Endothelial cell of umbilical vein (primary cell): ENCODE results near the gene ZNF319. TPM values are rescaled to one million over a fixed set of nuclear protein-coding genes. Genes with fewer than 3 reads are reported as not detected.

ENCODE experiments used
- BruUV-seq: library from RNA; stranded (reverse); fragments of 400-500 nt; replicated peaks from 2 replicates; lab custom pipeline; 2021; lab: Mats Ljungman, UMichigan
- CTCF ChIA-PET: fragments of 300-600, 350-600 bp; sonication (Branson Sonifier 250); formaldehyde crosslinking; loops from one replicate; lab custom pipeline; 2021; ENCODE audit warnings: antibody characterized with exemption, inconsistent platforms; lab: Charles Lee
- POLR2A ChIA-PET: fragments of 300-600, 350-600 bp; sonication (Branson Sonifier 250); formaldehyde crosslinking; loops from one replicate; lab custom pipeline; 2021; ENCODE audit warnings: antibody characterized with exemption, inconsistent platforms; lab: Charles Lee
- DNase-seq: peaks from one replicate; pipeline ENCODE4 v3.0.0-alpha.2; 2011; ENCODE audit warnings: low read depth, low spot score
- FAIRE-seq: peaks from 2 replicates; lab custom pipeline; 2011; peaks lifted over from hg19 to GRCh38; lab: Jason Lieb, UNC
- H2AFZ ChIP-seq: 2 replicates; pipeline ENCODE4 v1.6.0; 2012; ENCODE audit warnings: low read depth, low read length, control low read depth, inconsistent platforms
- H3K27ac ChIP-seq: 2 replicates; pipeline ENCODE4 v1.5.1; 2011; ENCODE audit warnings: low read depth, mild to moderate bottlenecking, control low read depth, low read length, moderate library complexity; ENCODE audit not compliant: insufficient read depth
- H3K27me3 ChIP-seq, 2 experiments: 2 replicates each; pipeline versions ENCODE4 v1.6.0 to v1.6.1; 2011; ENCODE audit warnings: low read length in 2 of 2, mixed read lengths in 1 of 2; ENCODE audit not compliant: control insufficient read depth in 2 of 2, insufficient read depth in 2 of 2
- H3K36me3 ChIP-seq, 2 experiments: 2 replicates in 1 of 2; 3 replicates in 1 of 2; pipeline ENCODE4 v1.5.1; 2011; ENCODE audit warnings: low read length in 2 of 2, mild to moderate bottlenecking in 1 of 2, moderate library complexity in 1 of 2; ENCODE audit not compliant: control insufficient read depth in 2 of 2, insufficient read depth in 2 of 2; ENCODE audit errors: extremely low read depth in 1 of 2
- H3K4me1 ChIP-seq: 3 replicates; pipeline ENCODE4 v1.5.1; 2011; ENCODE audit warnings: mild to moderate bottlenecking, low read length; ENCODE audit not compliant: control insufficient read depth, insufficient read depth; ENCODE audit errors: extremely low read depth
- H3K4me2 ChIP-seq: 2 replicates; pipeline ENCODE4 v1.6.1; 2011; ENCODE audit warnings: low read length, control low read depth, mixed read lengths; ENCODE audit not compliant: insufficient read depth
- H3K4me3 ChIP-seq, 3 experiments: fragments of 200-600 bp in 1 of 3; sonication (generic), shearing (Covaris generic) in 1 of 3; replicated peaks in 1 of 3; 2 replicates each; pipeline ENCODE4 v1.5.1; 2011 to 2016; ENCODE audit warnings: control low read depth in 3 of 3, low read length in 3 of 3, mild to moderate bottlenecking in 2 of 3, inconsistent platforms in 1 of 3, low read depth in 1 of 3, moderate library complexity in 1 of 3; ENCODE audit not compliant: insufficient read depth in 1 of 3
- H3K79me2 ChIP-seq: 2 replicates; pipeline ENCODE4 v1.6.0; 2012; ENCODE audit warnings: low read length, inconsistent platforms; ENCODE audit not compliant: control insufficient read depth, insufficient read depth
- H3K9ac ChIP-seq: replicated peaks from 2 replicates; pipeline ENCODE3; 2011; ENCODE audit warnings: low read length, control low read depth; ENCODE audit not compliant: insufficient read depth; ENCODE audit errors: extremely low read depth
- H3K9me1 ChIP-seq: replicated peaks from 3 replicates; pipeline ENCODE4 v1.6.0; 2011; ENCODE audit warnings: mild to moderate bottlenecking, low read length; ENCODE audit not compliant: control insufficient read depth, insufficient read depth; ENCODE audit errors: extremely low read depth
- H3K9me3 ChIP-seq: replicated peaks from 2 replicates; pipeline ENCODE4 v1.5.1; 2012; ENCODE audit warnings: low read length, inconsistent platforms; ENCODE audit not compliant: control insufficient read depth, insufficient read depth
- H4K20me1 ChIP-seq: replicated peaks from 2 replicates; pipeline ENCODE3; 2011; ENCODE audit warnings: mild to moderate bottlenecking, low read length; ENCODE audit not compliant: control insufficient read depth, insufficient read depth; ENCODE audit errors: extremely low read depth
- CTCF ChIP-seq, 2 donors: IDR thresholded peaks; 1 replicate in 1 of 2; 2 replicates in 1 of 2; pipeline ENCODE4 v1.5.1; 2011; ENCODE audit warnings: low read length in 2 of 2, mild to moderate bottlenecking in 2 of 2, moderate library complexity in 2 of 2, control low read depth in 1 of 2, inconsistent platforms in 1 of 2, low read depth in 1 of 2; ENCODE audit not compliant: insufficient read depth in 1 of 2; ENCODE audit errors: extremely low read depth in 1 of 2
- EZH2 ChIP-seq: IDR thresholded peaks from 2 replicates; pipeline ENCODE4 v1.6.1; 2012; ENCODE audit warnings: borderline replicate concordance, low read depth, mild to moderate bottlenecking, moderate library complexity, low read length, inconsistent platforms; ENCODE audit not compliant: severe bottlenecking
- FOS ChIP-seq: IDR thresholded peaks from 2 replicates; pipeline ENCODE4 v1.6.1; 2011; ENCODE audit warnings: mild to moderate bottlenecking, low read length, moderate library complexity, borderline replicate concordance; ENCODE audit not compliant: insufficient read depth
- GATA2 ChIP-seq: IDR thresholded peaks from 2 replicates; pipeline ENCODE4 v1.7.0; 2011; ENCODE audit warnings: low read depth, mild to moderate bottlenecking, moderate library complexity, mixed read lengths, low read length; ENCODE audit not compliant: insufficient read length, insufficient read depth
- POLR2A ChIP-seq: IDR thresholded peaks from 2 replicates; pipeline ENCODE4 v1.6.1; 2012; ENCODE audit warnings: low read depth, mild to moderate bottlenecking, control low read depth, low read length
- POLR2AphosphoS5 ChIP-seq: IDR thresholded peaks from 2 replicates; pipeline ENCODE4 v1.6.1; 2012; ENCODE audit warnings: low read depth, mild to moderate bottlenecking, control low read depth, low read length, moderate library complexity; ENCODE audit not compliant: insufficient read depth
- dilution Hi-C: fragments of 300-500 bp; cut with MboI; formaldehyde crosslinking; loops from one replicate; pipeline ENCODE4 v1.15.0; 2019; ENCODE audit warnings: low sequenced_read_pairs; ENCODE audit not compliant: extremely low pct_ligation_motif_present
- intact Hi-C: fragments of 100-400 bp; cut with micrococcal nuclease; formaldehyde crosslinking; loops from one replicate; pipeline ENCODE4 v1.10.0; 2022
- polyA plus RNA-seq, 4 experiments: library from polyadenylated mRNA; depleted of rRNA in 3 of 4; stranded (reverse) in 3 of 4; unstranded in 1 of 4; fragments of >200 nt; gene quantifications; 2 replicates each; pipeline versions ENCODE4 v1.2.1 to v1.2.3, GENCODE V29; 2011 to 2012; ENCODE audit warnings: missing spikeins in 1 of 4
- total RNA-seq: library from RNA; stranded (reverse); gene quantifications from 2 replicates; pipeline ENCODE4 v1.2.3, GENCODE V29; 2021

ZNF319 gene
- total and polyA plus RNA-seq, 2 donors (not counting 3 experiments of a cell fraction or from before 2014, with no cell fraction given), result 5.4 to 9.9 TPM

- Histone ChIP-seq H3K9me3 (no peaks in the 10 kb centered on the region), H3K27me3 (no peaks in the 10 kb centered on the region), H2AFZ (no peak overlapping the region), H3K4me1 (no peaks in the 10 kb centered on the region), H3K79me2 (no peaks in the 10 kb centered on the region), H4K20me1 (no peaks in the 10 kb centered on the region), H3K9ac (no peak overlapping the region), H3K36me3 (no peaks in the 10 kb centered on the region), H3K9me1 (no peaks in the 10 kb centered on the region), H3K4me3 (no peak overlapping the region), H3K27ac (no peak overlapping the region), H3K4me2 (no peak overlapping the region)
- FAIRE-seq (no peak), DNase-seq (no peak)
- dilution Hi-C loops (no loop called here), intact Hi-C loops (no loop called here)
- POLR2A ChIA-PET, result no interaction called here
- CTCF ChIA-PET, result interaction anchor here (1.0 to 1.7 kb wide), 3 partner anchors 10 to 123 kb away, joined by 3 to 4 read pairs (median 4); partner anchors contain the start of gene CNGB1
- TF ChIP-seq EZH2 (no peak), GATA2 (no peak), POLR2A (no peak), FOS (no peak), POLR2AphosphoS5 (no peak), CTCF (IDR thresholded peaks at IDR 0.05; ENCODE audit: extremely low read depth in 1 of 2, insufficient read depth in 1 of 2, low read depth in 1 of 2, low read length in 2 of 2) (no peak)
- no TSS peak for BruUV-seq
These were observed 38.9 kb downstream of the ZNF319 start for GRCh38 chr16:57961538-57961937.
